Psoas muscle (tissue), 8 donors: Measurements from ENCODE around the gene SGSM1. TPM values are rescaled to one million over a fixed set of nuclear protein-coding genes. Genes with fewer than 3 reads are reported as not detected.

ENCODE experiments used
- ATAC-seq, 4 donors: fragments of 200-7000 bp; cut with Tn5 transposase; one replicate each; pipeline ENCODE4 v1.9.1; 2020; ENCODE audit warnings: moderate library complexity in 3 of 4, mild to moderate bottlenecking in 2 of 4
- DNase-seq, 2 donors: peaks; one replicate each; pipeline ENCODE4 v3.0.0-alpha.2; 2020
- H3K27ac ChIP-seq: fragments of 200-600 bp; one replicate; pipeline ENCODE4 v1.8.0; 2022
- H3K27me3 ChIP-seq, 3 donors: fragments of 200-600 bp in 1 of 3; one replicate each; pipeline versions ENCODE4 v1.6.1 to v1.8.0; 2013 to 2022; ENCODE audit warnings: low read length in 2 of 3, mild to moderate bottlenecking in 2 of 3, moderate library complexity in 1 of 3; ENCODE audit not compliant: insufficient read depth in 3 of 3
- H3K36me3 ChIP-seq, 2 donors: fragments of 200-600 bp in 1 of 2; one replicate each; pipeline versions ENCODE4 v1.6.1 to v1.8.0; 2013 to 2022; ENCODE audit warnings: low read depth in 1 of 2, mild to moderate bottlenecking in 1 of 2, moderate library complexity in 1 of 2; ENCODE audit not compliant: insufficient read depth in 1 of 2
- H3K4me1 ChIP-seq: fragments of 200-600 bp; one replicate; pipeline ENCODE4 v1.8.0; 2022
- H3K4me3 ChIP-seq: fragments of 200-600 bp; one replicate; pipeline ENCODE4 v1.8.0; 2022; ENCODE audit warnings: mild to moderate bottlenecking
- H3K9me3 ChIP-seq: fragments of 200-600 bp; one replicate; pipeline ENCODE4 v1.8.0; 2022
- CTCF ChIP-seq: fragments of 200-600 bp; IDR thresholded peaks from one replicate; pipeline ENCODE4 v1.8.0; 2022; ENCODE audit warnings: antibody characterized with exemption
- WGBS, 3 donors: extraction: QIAGEN DNeasy Blood & Tissue Kit; methylation state at CpG; one replicate each; pipeline versions ENCODE4 v1.1.6 to v1.1.7; 2013; 5-methylcytosine and 5-hydroxymethylcytosine counted together
- intact Hi-C, 2 donors: fragments of 100-400 bp; cut with DNase I; formaldehyde crosslinking; loops; one replicate each; pipeline versions ENCODE4 v1.11.0 to v1.14.2; 2022
- polyA plus RNA-seq, 3 donors: library from polyadenylated mRNA; stranded (reverse); fragments of 200-250 nt; gene quantifications; one replicate each; pipeline ENCODE4 v1.2.3, GENCODE V29; 2013
- total RNA-seq, 4 donors: library from RNA; stranded (reverse); fragmentation: NEBNext Ultra II Directional in 2 of 4; extraction: Animal tissue kit (Norgen Biotek cat#: 25700) in 2 of 4; gene quantifications; one replicate each; pipeline versions ENCODE4 v1.2.1 to v1.2.4, GENCODE V29; 2021 to 2023
- donor health status: healthy with polysubstance abuse.
- donor health status: DM: no; HTN: no; CAD: no; lungs with moderate emphysema.
- donor health status: Bipolar disorder and iron deficiency.
- donor health status: healthy.
- donor health status: DM: yes; HTN: yes; CAD: no.
- donor health status: DM: no; HTN: no; CAD: no.
- donor health status: DM: no; HTN: no; CAD: no.
- donor health status: DM: yes; HTN: yes; CAD: no.

The SGSM1 gene
- total and polyA plus RNA-seq, 7 donors: 0.03 to 0.98 (median 0.32) TPM

GRCh38 chr22:24938741-24939341, 132.8 kb downstream of the SGSM1 start:
- ATAC-seq: peak in 2 of 4 donors; percentile 39 to 52
- 11 to 15% (median 13%) methylated on average over 11 of the region's 11 CpGs for WGBS, 3 donors

GRCh38 chr22:24942301-24942700, 136.3 kb downstream of the SGSM1 start:
- DNase-seq: no peak
- intact Hi-C loops: no loop called here
- TF ChIP-seq CTCF: no peak
- no peaks in the 10 kb centered on the region for H3K4me1 ChIP-seq
- 69 to 81% (median 73%) methylated on average over 3 of the region's 3 CpGs for WGBS, 3 donors
- H3K9me3 ChIP-seq: no peaks in the 10 kb centered on the region
- ATAC-seq: no peak
- no peak overlapping the region for H3K27ac ChIP-seq
- H3K36me3 ChIP-seq: no peaks in the 10 kb centered on the region
- peaks cover 0 to 9% (median 0%) of the 10 kb centered on the region in 3 donors for H3K27me3 ChIP-seq
- no peak overlapping the region for H3K4me3 ChIP-seq

More at GRCh38 chr22:24938741-24939341, 132.8 kb downstream of the SGSM1 start:
- H3K9me3 ChIP-seq: no peaks in the 10 kb centered on the region
- no peaks in the 10 kb centered on the region for H3K4me1 ChIP-seq
- no peak for DNase-seq
- intact Hi-C loops: no loop called here
- H3K27me3 ChIP-seq: peaks cover 0 to 8% (median 4%) of the 10 kb centered on the region in 3 donors
- H3K4me3 ChIP-seq: no peak overlapping the region
- TF ChIP-seq CTCF: peak; percentile 70
- H3K27ac ChIP-seq: no peak overlapping the region
- H3K36me3 ChIP-seq: no peaks in the 10 kb centered on the region

GRCh38 chr22:24944217-24944937, 138.4 kb downstream of the SGSM1 start:
- ATAC-seq (no peak), DNase-seq (no peak)
- TF ChIP-seq CTCF: no peak
- H3K36me3 ChIP-seq: no peaks in the 10 kb centered on the region
- H3K27me3 ChIP-seq: peaks cover 0 to 21% (median 2%) of the 10 kb centered on the region in 3 donors
- intact Hi-C loops: no loop called here
- no peak overlapping the region for H3K27ac ChIP-seq
- 92 to 94% (median 92%) methylated on average over 10 of the region's 10 CpGs for WGBS, 3 donors
- H3K9me3 ChIP-seq: no peaks in the 10 kb centered on the region
- H3K4me3 ChIP-seq: no peak overlapping the region
- no peaks in the 10 kb centered on the region for H3K4me1 ChIP-seq

GRCh38 chr22:24945430-24945829, 139.4 kb downstream of the SGSM1 start:
- no peaks in the 10 kb centered on the region for H3K9me3 ChIP-seq
- no peak for TF ChIP-seq CTCF
- no peaks in the 10 kb centered on the region for H3K4me1 ChIP-seq
- H3K27ac ChIP-seq: no peak overlapping the region
- H3K36me3 ChIP-seq: no peaks in the 10 kb centered on the region
- no peak for DNase-seq
- H3K27me3 ChIP-seq: peaks cover 0 to 29% (median 5%) of the 10 kb centered on the region in 3 donors
- H3K4me3 ChIP-seq: no peak overlapping the region
- intact Hi-C loops: no loop called here
- ATAC-seq: no peak
- 91 to 96% (median 96%) methylated on average over 4 of the region's 4 CpGs for WGBS, 3 donors
